ENCODE measurements around the gene UBE2L5.

Gene UBE2L5

DNA sequence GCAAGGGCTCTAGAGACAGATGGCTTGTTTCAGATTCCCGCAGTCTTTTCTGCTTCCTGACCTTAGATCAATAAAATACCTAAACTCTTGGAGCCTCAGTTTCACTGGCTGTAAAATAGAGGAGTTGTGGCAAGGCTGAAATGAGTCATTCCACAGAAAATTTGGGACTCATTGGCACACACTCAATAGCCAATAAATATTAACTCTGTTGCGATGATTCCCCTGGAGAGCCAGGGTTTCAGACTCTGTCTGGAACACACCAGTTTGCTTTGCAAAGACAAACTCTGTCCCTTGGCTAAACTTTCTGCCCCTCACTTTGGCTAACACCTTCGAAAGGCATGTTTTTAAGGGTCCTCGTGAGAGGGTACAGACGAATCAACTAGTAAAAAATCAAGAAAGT lies 18.1 kb upstream of the UBE2L5 start:
- in situ Hi-C loops (cut with MboI; ENCODE audit: low sequenced_read_pairs) = no loop called here

DNA sequence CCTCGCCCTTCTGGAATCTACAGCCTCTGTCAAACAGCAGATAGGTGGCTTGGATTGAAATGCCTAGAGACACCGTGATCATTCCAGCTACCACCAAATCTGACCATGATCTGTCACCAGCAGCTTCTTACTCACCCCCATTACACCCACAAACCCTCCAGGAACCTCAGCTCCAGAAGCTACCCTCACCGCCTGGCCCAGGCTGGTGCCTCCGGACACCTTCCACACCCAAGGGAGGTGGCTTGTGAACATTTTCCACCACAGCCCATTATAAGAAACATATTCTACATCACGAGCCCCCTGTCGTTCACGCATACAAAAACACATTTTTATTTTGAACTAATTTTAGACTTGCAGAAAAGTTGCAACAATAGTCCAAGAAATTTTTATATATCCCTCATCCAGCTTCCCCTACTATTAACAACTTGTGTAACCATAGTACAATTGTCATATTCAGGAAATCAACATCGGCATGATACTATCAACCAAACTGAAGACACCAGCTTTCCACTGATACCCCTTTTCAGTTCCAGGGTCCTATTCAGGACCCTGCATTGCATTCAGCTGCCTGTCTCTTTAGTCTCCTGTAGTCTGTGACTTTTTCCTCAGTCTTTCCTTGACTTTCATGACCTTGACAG lies 15.4 kb upstream of the UBE2L5 start:
- in situ Hi-C loops (cut with MboI; ENCODE audit: low sequenced_read_pairs) = no loop called here

DNA sequence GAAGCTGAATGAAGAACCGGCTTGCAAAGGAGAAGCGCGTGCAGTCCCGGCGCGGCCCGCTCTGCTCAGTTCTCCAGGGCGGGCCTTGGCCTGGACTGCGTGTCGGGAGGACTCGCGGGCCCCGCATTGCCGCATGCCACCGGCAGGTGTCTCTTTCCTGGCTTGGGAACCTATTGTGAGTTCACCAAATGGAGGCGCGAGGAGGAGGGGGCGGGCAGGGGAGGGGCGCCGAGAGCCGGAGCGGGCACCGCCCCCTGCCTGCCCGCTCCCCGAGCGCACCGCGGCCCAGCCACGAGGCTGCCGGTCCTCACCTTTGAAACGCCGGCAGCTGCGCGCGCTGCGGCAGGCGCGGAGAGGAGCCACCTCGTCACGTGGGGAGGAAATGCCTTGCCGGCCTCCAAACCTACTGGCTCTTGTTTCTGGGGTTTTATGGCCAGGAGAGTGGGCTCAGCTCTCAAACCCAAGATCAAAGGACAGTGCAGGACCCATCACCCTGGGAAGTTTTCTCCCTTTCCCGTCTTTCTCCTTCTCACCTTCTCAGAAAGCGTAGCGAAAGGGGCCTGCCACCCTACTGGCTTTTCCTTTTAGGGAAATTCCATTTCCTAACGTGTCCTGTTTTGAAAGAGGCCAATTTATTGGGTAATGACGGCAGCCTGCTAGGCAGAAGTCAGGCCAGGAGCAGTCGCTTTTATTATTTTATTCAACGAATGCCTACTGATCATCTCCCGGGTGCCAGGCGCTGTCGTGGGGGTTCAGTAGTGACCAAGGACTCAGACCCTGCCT lies 13.8 kb upstream of the UBE2L5 start:
- in situ Hi-C loops (cut with MboI; ENCODE audit: low sequenced_read_pairs) = no loop called here

DNA sequence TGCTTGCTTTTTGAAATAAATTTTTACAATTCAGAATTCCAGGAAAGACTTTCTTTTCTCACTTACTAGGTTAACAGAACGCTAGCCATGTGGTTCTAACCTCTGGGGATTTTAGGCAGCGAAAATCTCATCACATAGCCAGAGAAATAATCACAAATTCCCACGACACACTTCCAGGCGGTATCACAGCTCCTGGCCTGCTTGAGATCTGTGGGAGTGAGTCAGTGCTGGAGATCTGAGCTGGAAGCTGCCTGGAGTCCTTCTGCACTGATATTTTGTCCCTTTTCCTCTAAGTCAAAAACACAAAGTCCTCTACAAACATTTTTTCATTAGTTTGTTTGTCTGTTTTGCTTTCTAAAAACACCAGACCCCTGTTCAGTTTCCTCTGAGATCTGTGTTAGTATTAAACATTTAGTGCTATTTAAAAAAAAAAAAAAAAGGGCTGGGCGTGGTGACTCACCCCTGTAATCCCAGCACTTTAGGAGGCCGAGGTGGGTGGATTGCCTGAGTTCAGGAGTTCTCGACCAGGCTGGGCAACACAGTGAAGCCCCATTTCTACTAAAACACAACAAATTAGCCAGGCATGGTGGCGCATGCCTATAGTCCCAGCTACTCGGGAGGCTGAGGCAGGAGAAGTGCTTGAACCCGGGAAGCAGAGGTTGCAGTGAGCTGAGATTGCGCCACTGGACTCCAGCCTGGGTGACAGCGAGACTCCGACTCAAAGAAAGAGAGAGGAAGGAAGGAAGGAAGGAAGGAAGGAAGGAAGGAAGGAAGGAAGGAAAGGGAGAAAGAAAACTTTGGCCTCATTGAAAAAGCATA lies 12.2 kb upstream of the UBE2L5 start:
- in situ Hi-C loops (cut with MboI; ENCODE audit: low sequenced_read_pairs) = no loop called here

DNA sequence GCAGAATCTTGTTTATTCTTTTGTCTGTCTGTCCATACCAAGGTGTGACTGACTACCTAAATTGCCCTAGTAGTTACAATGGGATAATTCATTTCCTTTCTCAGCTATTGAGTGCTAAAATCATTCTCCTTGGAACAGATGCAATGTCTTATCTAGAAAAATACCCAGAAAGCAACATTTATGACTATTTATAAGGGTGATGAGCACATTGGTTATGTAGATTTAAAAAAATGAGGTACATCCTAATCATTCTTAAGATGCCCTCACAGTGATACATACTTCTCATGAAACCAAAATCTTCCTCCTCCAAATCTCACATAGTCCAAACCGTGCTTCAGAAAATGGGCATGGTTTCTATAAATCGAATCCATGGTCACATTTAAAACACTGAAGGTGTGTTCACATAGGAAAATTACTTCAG lies 11.6 kb upstream of the UBE2L5 start:
- in situ Hi-C loops (cut with MboI; ENCODE audit: low sequenced_read_pairs) = no loop called here

DNA sequence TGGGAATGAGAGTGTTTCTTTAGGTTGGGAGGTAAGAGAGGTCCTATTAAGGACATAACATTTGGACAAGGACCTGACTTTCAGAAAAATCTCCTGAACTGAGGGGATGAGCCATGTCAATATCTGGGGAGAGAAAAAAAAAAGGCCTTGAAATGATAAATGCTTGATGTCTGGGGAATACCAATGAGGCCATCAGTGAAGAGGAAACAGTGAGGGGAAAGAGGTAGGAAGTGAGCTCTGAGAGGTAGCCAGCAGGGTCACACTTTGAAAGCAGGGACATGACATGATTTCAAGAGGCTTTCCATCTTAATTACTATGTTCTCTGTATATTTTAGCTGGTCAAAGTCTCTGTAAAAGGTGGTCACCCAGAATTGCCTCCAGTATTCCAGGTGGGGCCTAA lies 9.9 kb upstream of the UBE2L5 start:
- in situ Hi-C loops (cut with MboI; ENCODE audit: low sequenced_read_pairs) = no loop called here

DNA sequence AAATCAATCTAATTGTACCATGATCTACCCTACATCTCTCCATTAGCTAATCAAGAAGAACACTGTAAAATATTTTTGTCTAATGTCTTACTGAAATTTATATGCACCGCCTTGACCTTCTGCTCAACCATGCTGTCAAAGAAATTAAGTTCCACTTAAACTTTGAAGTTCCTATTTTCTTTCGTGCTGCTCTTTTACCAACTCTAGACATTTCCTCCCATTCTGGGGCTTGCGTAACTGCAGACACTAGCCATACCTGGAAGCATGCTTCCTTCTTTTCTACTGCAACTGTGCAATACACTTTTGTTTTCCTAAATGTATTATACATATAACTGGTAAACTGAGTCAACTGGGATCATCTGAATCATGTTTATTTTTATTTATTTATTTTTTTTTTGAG lies 8.5 kb upstream of the UBE2L5 start:
- in situ Hi-C loops (cut with MboI; ENCODE audit: low sequenced_read_pairs) = no loop called here

DNA sequence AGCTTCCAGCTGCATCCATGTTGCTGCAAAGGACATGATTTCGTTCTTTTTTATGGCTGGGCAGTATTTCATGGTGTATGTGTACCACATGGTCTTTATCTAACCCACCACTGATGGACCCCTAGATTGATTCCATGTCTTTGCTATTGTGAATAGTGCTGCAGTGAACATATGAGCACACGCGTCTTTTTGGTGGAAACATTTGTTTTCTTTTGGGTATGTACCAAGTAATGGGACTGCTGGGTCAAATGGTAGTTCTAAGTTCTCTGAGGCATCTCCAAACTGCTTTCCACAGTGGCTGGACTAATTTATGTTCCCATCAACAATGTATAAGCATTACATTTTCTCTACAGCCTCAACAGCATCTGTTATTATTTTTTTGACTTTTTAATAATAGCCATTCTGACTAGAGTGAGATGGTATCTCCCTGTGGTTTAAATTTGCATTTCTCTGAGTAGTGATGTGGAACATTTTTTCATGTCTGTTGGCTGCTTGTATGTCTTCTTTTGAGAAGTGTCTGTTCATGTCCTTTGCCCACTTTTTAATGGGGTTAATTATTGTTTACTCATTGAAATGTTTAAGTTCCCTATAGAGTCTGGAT lies 6.8 kb upstream of the UBE2L5 start:
- in situ Hi-C loops (cut with MboI; ENCODE audit: low sequenced_read_pairs) = no loop called here

DNA sequence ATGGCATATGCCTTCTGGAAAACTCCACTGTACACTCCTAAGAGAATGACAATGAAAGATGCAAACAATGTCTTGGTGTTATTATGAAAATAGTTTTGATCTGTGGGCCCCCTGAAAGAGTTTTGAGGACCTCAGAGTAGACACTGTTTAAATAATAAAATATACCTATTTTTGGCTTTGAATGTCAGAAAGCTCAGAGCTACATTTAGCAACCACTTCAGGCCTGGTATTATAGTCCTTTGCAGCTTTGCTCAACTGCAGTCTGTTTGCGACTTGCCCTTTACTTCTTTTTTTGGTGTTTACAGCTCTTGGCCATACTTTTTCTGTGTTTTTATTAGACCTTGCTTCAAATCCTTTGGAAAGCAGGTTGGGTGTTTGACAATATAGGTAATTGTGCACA lies 5.8 kb upstream of the UBE2L5 start:
- in situ Hi-C loops (cut with MboI; ENCODE audit: low sequenced_read_pairs) = no loop called here

DNA sequence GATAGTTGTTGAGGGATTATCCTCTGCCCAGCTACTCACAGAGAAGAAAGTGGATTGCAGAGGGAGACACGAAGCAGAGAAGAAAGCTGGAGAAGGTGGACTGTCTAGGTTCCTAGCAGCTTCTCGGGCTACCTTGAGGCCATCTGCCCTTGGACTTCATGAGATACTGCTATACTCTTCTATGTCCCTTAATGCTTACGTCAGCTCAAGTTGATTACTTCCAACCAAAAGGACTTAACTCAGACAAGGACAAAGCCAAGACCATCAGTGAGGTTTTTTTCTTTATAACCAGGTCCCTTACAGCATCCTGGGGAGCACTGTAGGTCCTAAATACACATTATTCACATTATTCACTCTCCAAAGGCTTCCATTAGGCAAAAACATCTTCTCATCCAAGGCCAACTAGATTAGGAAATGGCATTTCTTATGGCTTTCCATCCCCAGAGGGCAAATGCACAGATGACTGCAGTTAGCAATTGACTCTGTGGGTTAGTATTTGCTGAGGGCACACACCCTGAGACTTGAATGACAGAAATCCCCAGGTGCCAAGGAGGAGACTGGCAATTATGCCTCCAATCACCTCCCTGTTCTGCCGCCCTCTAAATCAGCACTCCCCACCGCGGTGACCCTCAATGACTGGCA lies 4.1 kb upstream of the UBE2L5 start:
- in situ Hi-C loops (cut with MboI; ENCODE audit: low sequenced_read_pairs) = no loop called here

DNA sequence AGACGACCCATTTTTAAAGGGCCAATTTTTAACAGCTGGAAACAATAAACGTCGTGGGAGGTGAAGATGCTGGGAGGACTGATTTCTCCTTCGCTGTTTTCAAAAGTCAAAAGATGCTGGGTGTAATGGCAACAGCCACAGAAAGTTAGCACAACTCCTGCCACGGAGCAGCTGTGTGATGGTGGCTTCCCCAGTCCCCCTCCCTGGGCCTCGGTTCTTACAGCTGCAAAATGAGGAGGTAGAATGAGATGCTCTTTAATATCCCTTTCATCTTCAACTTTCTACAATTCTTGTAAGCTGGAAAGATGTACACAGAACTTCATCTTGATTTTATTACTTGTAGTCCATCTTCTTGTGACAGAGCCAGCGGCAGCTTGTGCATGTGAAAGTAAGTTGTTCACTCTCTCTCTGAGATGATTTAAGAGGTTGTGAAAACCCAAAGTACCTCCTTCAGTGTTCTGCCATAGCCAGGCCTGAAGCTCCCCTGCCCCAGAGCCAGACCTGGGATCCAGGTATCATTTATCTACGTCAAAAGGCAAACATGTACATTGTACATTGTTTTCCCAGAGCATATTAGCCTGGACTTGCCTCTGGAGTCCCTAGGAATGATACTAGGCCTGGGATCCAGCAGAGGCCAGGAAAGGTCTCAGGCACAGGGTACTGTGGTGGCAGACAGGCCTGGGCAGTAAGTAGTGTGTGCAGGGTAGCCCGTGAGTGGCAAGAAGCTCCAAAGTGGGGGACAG lies 3.4 kb upstream of the UBE2L5 start:
- in situ Hi-C loops (cut with MboI; ENCODE audit: low sequenced_read_pairs) = no loop called here

DNA sequence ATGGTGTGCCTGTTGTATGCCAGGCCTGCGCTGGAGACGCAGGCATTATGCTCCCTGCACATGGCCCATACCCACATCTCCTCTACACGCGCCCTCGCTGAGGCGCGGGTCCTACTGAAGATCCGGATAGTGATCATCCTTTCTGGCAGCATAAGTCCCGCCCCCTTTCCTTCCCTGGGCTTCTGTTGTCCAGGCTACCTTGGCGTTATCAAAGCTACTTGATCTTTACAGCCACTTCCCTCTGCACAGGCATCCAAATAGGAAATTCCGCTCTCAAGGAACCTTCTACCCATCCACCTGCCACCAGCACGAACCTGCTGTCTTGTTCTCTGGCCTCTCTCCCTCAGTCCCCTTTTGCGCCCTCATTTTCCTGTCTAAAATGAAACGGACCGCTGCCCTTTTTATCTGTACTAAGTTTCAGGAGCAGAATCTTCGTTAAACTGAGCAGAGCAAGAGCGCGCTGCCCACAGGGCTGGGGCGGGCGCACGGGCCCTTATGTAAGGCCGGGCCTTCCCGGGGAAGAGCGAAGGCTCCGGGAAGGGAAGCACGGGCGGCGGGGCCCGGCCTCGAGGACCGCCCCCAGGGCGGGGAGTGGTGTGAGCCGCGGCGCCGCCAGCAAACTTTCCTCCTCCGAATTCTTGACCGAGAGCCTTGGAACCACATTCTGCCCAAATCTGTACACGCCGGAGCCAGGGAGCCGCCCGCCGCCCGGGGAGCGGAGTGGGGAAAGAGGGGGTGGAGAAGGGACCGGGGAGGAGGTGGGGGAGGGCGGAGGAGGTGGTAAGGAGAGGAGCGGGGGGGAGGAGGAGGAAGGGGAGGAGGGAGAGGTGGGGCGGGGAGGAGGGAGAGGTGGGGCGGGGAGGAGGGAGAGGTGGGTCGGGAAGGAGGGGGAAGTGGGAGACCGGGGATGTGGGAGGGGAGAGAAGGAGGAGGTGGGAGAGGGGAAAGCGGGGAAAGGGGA lies 920 bp upstream of the UBE2L5 start:
- in situ Hi-C loops (cut with MboI; ENCODE audit: low sequenced_read_pairs) = no loop called here

DNA sequence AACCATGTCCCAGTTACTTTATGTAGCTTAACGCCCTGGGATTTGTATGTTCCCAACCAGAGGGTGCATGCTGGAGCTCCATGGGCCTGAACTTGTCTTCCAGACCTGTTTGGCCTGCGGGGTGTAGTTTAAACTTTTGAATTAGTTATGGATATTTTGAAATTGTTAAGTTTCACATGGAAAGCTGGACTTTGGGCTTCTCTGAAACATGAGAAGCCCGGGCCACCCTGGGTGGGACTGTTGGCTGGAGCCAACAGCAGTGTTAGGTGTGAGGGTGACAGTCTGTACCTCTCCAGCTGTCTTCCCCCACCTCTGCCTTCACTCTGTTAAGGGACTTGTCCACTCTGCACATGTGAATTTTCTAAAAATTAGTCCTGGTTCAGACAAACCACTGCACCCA lies 1.6 kb downstream of the UBE2L5 start:
- in situ Hi-C loops (cut with MboI; ENCODE audit: low sequenced_read_pairs) = no loop called here

DNA sequence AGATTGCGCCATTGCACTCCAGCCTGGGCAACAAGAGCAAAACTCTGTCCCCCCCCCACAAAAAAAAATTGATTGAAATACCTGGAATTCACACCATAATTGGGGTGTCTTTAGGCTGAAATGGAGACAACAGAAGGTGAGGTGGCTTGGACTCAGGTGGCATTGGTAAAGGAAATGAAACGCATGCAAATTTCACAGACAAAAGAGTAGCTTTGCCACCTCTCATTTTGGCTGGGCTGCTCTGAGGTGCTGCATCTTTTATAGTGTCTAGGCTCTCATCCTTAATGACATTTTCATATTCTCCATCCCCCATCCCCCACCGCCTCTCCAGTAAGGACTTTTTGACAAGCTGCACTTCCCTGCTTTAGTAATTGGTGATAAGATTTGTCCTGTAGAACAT lies 6.9 kb downstream of the UBE2L5 start:
- in situ Hi-C loops (cut with MboI; ENCODE audit: low sequenced_read_pairs) = no loop called here

DNA sequence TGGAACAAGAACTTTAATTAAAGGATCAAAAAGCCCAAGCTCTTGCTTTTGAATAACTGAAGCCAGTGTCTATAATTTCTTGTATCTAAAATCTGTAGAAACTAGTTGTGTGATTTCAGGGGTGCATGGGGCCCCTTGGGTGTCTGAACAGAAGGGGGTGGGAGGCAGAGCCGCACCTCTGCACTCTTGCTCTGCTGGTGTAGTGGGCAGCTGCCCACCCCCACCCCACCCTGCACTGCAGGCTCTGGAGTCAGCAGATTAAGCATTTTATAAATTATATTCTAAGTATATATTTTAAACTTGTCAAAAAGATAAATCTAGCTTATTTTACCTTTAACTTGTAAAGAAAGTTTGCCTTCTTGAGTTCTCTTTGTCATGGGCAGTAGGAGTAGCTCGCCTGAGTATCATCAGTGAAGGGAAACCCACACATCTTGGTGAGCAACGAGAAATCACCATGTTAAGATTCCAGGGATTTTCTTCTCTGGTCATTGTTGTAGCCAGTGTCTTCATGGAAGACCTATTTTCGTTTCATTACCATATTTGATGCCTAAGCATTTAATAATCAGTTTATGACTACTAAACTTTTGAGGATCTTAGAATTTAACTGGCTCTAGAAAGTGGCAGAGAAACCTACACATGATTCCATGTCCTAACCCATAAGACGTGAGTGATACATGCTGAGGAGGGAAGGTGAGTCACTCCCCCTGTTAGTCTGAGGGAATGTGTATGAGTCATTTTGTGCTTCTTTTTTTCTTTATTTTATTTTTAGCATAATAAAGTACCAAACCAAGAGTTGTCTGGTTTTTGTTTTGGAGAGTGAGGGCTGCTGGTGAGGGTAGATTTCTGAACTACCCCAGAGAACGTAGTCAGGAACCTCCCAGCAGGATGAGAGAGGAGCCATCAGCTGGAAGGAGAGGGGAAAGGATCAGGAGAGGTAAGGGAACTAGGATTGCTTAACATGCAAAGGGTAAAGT lies 7.7 kb downstream of the UBE2L5 start:
- in situ Hi-C loops (cut with MboI; ENCODE audit: low sequenced_read_pairs) = no loop called here

DNA sequence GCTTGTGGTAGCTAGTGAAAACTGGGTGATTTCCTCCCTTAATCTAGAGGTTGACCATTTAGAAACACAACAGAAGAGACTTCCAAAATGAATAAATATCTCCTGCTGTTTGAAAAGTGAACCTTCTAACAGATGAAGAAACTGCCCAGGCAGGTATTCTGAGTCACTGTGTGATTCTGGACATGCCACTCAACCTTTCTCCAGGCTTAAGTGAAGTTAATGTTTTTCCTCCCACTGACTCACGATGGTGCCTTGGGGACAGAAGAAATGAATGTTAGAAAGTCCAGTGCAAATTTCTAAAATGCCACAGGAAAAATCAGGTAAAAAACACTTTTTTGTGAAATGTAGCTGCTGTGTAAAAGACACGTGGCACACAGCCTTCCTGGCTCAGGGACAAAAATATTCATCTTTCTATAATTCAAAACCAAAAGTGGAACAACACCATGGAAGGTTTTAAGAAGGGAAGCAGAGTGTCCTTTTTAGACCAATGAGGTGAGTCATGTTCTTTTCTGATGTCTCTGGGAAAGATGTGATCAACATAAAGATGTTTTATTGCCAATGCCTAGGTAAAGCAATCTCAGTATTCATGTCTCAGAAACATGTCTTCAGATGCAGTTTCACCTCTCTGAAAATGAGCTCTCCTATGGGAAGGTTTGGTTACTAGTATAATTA lies 9.1 kb downstream of the UBE2L5 start:
- in situ Hi-C loops (cut with MboI; ENCODE audit: low sequenced_read_pairs) = no loop called here

DNA sequence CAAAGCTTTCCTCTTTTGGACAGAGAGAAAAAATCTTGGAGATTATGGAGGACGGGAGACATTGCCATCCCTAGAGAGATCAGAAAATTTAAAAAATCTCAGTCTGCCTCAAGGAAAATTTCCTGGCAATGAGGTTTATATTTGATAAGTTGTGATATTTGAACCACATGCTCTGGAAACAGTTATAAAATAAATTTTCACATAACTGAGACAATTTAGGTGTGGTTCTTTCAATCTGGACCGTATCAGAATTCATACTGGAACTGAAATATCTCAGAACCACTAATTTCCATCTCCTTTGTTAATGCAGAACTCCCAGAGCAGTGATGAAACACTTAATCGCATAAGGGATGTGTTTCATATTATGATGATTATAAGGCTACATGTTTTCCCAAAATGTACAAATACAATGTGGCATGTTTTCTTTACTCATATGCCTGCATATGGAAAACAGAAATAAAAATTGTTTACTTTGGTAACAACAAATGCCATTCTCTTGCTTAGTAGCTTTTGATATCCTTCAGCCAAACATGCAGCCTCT lies 13.7 kb downstream of the UBE2L5 start:
- in situ Hi-C loops (cut with MboI; ENCODE audit: low sequenced_read_pairs) = no loop called here
